ENCODE measurements around the gene MBLAC2.

DNA sequence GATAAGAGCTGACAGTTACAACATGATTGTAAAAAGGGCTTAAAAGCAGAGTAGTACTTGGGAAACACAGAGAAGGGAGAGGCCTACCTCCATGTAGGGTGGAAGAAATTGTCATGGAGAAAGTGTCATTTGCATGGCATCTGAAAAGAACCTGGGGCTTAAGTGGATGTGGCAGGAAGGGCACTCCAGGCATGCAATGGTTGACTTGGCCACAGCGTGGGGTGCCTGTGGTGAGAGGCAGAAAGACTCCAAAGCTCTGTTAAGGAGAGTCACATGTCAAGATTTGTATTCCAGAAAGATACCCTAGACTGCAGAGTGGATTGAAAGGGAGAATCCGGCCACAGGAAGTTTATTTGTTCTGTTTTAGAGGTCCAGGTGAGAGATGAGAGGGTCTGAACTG is 2.5 kb upstream of the MBLAC2 start:
- TF ChIP-seq, protein P1, sequence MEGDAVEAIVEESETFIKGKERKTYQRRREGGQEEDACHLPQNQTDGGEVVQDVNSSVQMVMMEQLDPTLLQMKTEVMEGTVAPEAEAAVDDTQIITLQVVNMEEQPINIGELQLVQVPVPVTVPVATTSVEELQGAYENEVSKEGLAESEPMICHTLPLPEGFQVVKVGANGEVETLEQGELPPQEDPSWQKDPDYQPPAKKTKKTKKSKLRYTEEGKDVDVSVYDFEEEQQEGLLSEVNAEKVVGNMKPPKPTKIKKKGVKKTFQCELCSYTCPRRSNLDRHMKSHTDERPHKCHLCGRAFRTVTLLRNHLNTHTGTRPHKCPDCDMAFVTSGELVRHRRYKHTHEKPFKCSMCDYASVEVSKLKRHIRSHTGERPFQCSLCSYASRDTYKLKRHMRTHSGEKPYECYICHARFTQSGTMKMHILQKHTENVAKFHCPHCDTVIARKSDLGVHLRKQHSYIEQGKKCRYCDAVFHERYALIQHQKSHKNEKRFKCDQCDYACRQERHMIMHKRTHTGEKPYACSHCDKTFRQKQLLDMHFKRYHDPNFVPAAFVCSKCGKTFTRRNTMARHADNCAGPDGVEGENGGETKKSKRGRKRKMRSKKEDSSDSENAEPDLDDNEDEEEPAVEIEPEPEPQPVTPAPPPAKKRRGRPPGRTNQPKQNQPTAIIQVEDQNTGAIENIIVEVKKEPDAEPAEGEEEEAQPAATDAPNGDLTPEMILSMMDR (IDR thresholded peaks at IDR 0.05; ENCODE audit: insufficient read depth, low read depth, low read length), result no peak
- TF ChIP-seq EZH2 (IDR thresholded peaks at IDR 0.05; ENCODE audit: insufficient read depth, low read length), result no peak

Data from astrocyte (in vitro differentiated cells and primary cell).